Measurements from ENCODE around the gene MB21D2.
"Not testable (repeated sequence)": the region's sequence is repeated elsewhere in the genome, so short reads cannot be mapped to it uniquely, and the experiment has no call there.

- not testable (repeated sequence) for TF ChIP-seq POLR2A, TAF1, POLR2AphosphoS5, POU2F2 (IDR thresholded peaks at IDR 0.05; ENCODE audit: low read depth, low read length)
Measured at GRCh38 chr3:192964959-192965719, 47.5 kb upstream of the MB21D2 start.
